GM18907 (cell line): ENCODE measurements around the gene DOHH.
"Not testable (repeated sequence)": the region's sequence is repeated elsewhere in the genome, so short reads cannot be mapped to it uniquely, and the experiment has no call there.

ENCODE experiments used
- ATAC-seq: cut with Tn5 transposase; IDR thresholded peaks from one replicate; pipeline ENCODE4 v1.9.1; 2021; ENCODE audit warnings: mild to moderate bottlenecking, moderate library complexity; ENCODE audit not compliant: unreplicated experiment

DOHH gene

GRCh38 chr19:3535235-3535535, 34.7 kb upstream of the DOHH start:
- no peak for ATAC-seq

- ATAC-seq = no peak
These were observed 34.1 kb upstream of the DOHH start for GRCh38 chr19:3534375-3535234.

GRCh38 chr19:3533563-3534216, 33.2 kb upstream of the DOHH start:
- no peak for ATAC-seq

GRCh38 chr19:3533033-3533432, 32.6 kb upstream of the DOHH start:
- no peak for ATAC-seq

- no peak for ATAC-seq
These were observed 31.8 kb upstream of the DOHH start for GRCh38 chr19:3532154-3532786.

- ATAC-seq = no peak
These were observed 31.2 kb upstream of the DOHH start for GRCh38 chr19:3531716-3532115.

- no peak for ATAC-seq
These were observed 29.9 kb upstream of the DOHH start for GRCh38 chr19:3530389-3530788.

- ATAC-seq = not testable (repeated sequence)
These were observed 28.8 kb upstream of the DOHH start for GRCh38 chr19:3529299-3529698.

- no peak for ATAC-seq
These were observed 28.2 kb upstream of the DOHH start for GRCh38 chr19:3528539-3529211.

- no peak for ATAC-seq
These were observed 27.6 kb upstream of the DOHH start for GRCh38 chr19:3528080-3528479.

- ATAC-seq = no peak
These were observed 26.9 kb upstream of the DOHH start for GRCh38 chr19:3527238-3527910.

- no peak for ATAC-seq
These were observed 26.2 kb upstream of the DOHH start for GRCh38 chr19:3526507-3527237.

GRCh38 chr19:3524904-3525451, 24.5 kb upstream of the DOHH start:
- ATAC-seq = no peak

- ATAC-seq = no peak
These were observed 23.8 kb upstream of the DOHH start for GRCh38 chr19:3524078-3524842.

- ATAC-seq = no peak
These were observed 23.0 kb upstream of the DOHH start for GRCh38 chr19:3523361-3524077.

- ATAC-seq = no peak
These were observed 22.2 kb upstream of the DOHH start for GRCh38 chr19:3522421-3523360.

GRCh38 chr19:3521104-3521445, 20.6 kb upstream of the DOHH start:
- ATAC-seq = no peak
